A673 (cell line): ENCODE results near the gene SWSAP1. TPM values are rescaled to one million over a fixed set of nuclear protein-coding genes. Genes with fewer than 3 reads are reported as not detected.
"Not testable (repeated sequence)": the region's sequence is repeated elsewhere in the genome, so short reads cannot be mapped to it uniquely, and the experiment has no call there.

Source experiments
- BruUV-seq: library from RNA; stranded (reverse); fragments of 400-500 nt; replicated peaks from 2 replicates; lab custom pipeline; 2021; lab: Mats Ljungman, UMichigan
- CTCF ChIA-PET: fragments of 300-600 bp; sonication (Branson Sonifier 250); formaldehyde crosslinking; loops from one replicate; lab custom pipeline; 2022; ENCODE audit warnings: antibody characterized with exemption; lab: Charles Lee
- POLR2A ChIA-PET: fragments of 300-600 bp; sonication (Branson Sonifier 250); formaldehyde crosslinking; loops from one replicate; lab custom pipeline; 2022; ENCODE audit warnings: antibody characterized with exemption; ENCODE audit not compliant: low non-redundant PET; lab: Charles Lee
- DNase-seq: peaks from one replicate; pipeline ENCODE4 v3.0.0-alpha.2; 2015; ENCODE audit warnings: low spot score
- H3K27ac ChIP-seq: fragments of 200-600 bp; sonication (generic); 2 replicates; pipeline ENCODE4 v1.5.1; 2016; ENCODE audit warnings: mixed run types, low read depth, mild to moderate bottlenecking, mixed read lengths, antibody characterized with exemption, low read length; ENCODE audit not compliant: poor library complexity, severe bottlenecking
- H3K27me3 ChIP-seq: fragments of 200-600 bp; sonication (generic); replicated peaks from 2 replicates; pipeline ENCODE4 v1.6.1; 2017; ENCODE audit warnings: mixed run types, low read depth, mild to moderate bottlenecking, mixed read lengths, antibody characterized with exemption, low read length; ENCODE audit not compliant: insufficient read depth, poor library complexity
- H3K36me3 ChIP-seq: fragments of 200-600 bp; sonication (generic); 2 replicates; pipeline ENCODE4 v1.6.1; 2016; ENCODE audit warnings: mixed run types, mild to moderate bottlenecking, mixed read lengths, antibody characterized with exemption, low read length; ENCODE audit not compliant: insufficient read depth, poor library complexity, severe bottlenecking
- H3K4me1 ChIP-seq: fragments of 200-600 bp; sonication (generic); 2 replicates; pipeline ENCODE4 v1.6.1; 2017; ENCODE audit warnings: mixed run types, mild to moderate bottlenecking, mixed read lengths, antibody characterized with exemption, low read length; ENCODE audit not compliant: insufficient read depth, poor library complexity, severe bottlenecking
- H3K4me3 ChIP-seq: fragments of 200-600 bp; sonication (generic); 2 replicates; pipeline ENCODE4 v1.5.1; 2016; ENCODE audit warnings: low read depth, mixed run types, mild to moderate bottlenecking, mixed read lengths, low read length; ENCODE audit not compliant: poor library complexity, severe bottlenecking
- H3K9me3 ChIP-seq: fragments of 200-600 bp; sonication (generic); 2 replicates; pipeline ENCODE4 v1.6.1; 2016; ENCODE audit warnings: mixed run types, low read depth, mild to moderate bottlenecking, mixed read lengths, antibody characterized with exemption, low read length; ENCODE audit not compliant: poor library complexity, severe bottlenecking
- EZH2 ChIP-seq: fragments of 200-600 bp; sonication (generic); IDR thresholded peaks from 2 replicates; pipeline ENCODE4 v1.6.1; 2017; ENCODE audit warnings: borderline replicate concordance, low read depth, mild to moderate bottlenecking, mixed read lengths, antibody characterized with exemption, low read length; ENCODE audit not compliant: poor library complexity, severe bottlenecking
- intact Hi-C: fragments of 100-400 bp; cut with micrococcal nuclease; formaldehyde crosslinking; loops from one replicate; pipeline ENCODE4 v1.10.0; 2022; ENCODE audit not compliant: unreplicated experiment
- total RNA-seq: library from RNA; stranded (reverse); gene quantifications from 2 replicates; pipeline ENCODE4 v1.2.3, GENCODE V29; 2021
- TF ChIP-seq, protein P1 (sequence below): fragments of 300-800, 200-600 bp; sonication (generic); conservative IDR thresholded peaks from 2 replicates; pipeline ENCODE4 v1.5.1; 2017; ENCODE audit warnings: low read depth, mild to moderate bottlenecking, antibody characterized with exemption, low read length, moderate library complexity, mixed read lengths

Gene SWSAP1
- total RNA-seq, 1 experiment from 2014 or later, result 3.3 TPM

DNA sequence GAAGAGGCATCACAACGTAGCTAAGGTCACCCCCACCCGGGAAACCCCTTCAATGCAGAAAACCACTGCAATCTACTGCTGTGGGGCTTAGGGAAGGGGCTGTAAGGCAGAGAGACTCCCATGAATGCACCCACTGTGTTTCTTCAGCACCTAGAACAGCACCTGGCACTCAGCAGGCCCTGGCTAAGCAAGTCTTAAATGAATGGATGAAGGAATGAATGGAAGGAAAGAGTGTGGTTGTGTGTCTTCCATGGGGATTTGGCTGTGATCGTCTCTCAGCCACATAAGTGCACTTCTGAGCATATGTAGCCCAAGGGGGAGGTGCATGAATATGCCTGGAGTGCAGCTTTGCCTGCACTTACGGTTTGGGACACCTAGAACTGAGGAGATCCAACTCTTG lies 25.3 kb upstream of the SWSAP1 start:
- CTCF ChIA-PET, result no interaction called here
- intact Hi-C loops, result no loop called here
- Histone ChIP-seq H3K9me3 (no peaks in the 10 kb centered on the region), H3K36me3 (no peaks in the 10 kb centered on the region), H3K4me3 (no peak overlapping the region), H3K27ac (no peak overlapping the region), H3K27me3 (no peaks in the 10 kb centered on the region), H3K4me1 (peaks cover 11% of the 10 kb centered on the region)
- TF ChIP-seq EZH2, result no peak
- TF ChIP-seq, protein P1, sequence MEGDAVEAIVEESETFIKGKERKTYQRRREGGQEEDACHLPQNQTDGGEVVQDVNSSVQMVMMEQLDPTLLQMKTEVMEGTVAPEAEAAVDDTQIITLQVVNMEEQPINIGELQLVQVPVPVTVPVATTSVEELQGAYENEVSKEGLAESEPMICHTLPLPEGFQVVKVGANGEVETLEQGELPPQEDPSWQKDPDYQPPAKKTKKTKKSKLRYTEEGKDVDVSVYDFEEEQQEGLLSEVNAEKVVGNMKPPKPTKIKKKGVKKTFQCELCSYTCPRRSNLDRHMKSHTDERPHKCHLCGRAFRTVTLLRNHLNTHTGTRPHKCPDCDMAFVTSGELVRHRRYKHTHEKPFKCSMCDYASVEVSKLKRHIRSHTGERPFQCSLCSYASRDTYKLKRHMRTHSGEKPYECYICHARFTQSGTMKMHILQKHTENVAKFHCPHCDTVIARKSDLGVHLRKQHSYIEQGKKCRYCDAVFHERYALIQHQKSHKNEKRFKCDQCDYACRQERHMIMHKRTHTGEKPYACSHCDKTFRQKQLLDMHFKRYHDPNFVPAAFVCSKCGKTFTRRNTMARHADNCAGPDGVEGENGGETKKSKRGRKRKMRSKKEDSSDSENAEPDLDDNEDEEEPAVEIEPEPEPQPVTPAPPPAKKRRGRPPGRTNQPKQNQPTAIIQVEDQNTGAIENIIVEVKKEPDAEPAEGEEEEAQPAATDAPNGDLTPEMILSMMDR, result no peak
- BruUV-seq, result no TSS peak
- POLR2A ChIA-PET, result no interaction called here
- no peak for DNase-seq

DNA sequence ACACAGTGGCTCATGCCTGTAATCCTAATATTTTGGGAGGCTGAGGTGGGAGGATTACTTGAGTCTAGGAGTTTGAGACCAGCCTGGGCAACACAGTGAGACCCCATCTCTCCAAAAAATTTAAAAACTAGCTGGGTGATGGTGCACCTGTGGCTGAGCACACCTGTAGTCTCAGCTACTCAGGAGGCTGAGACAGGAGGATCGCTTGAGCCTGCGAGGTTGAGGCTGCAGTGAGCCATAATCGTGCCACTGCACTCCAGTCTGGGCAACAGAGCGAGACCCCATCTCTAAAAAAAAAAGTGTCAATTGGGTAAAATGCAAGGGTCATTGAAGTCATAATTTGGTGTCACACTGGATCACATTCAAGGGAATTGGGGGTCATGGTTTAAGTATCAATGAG lies 20.4 kb upstream of the SWSAP1 start:
- POLR2A ChIA-PET, H3K4me1 ChIP-seq, H3K36me3 ChIP-seq, H3K27ac ChIP-seq, intact Hi-C loops, BruUV-seq, DNase-seq, CTCF ChIA-PET, H3K4me3 ChIP-seq, H3K9me3 ChIP-seq, H3K27me3 ChIP-seq: not testable (repeated sequence)

DNA sequence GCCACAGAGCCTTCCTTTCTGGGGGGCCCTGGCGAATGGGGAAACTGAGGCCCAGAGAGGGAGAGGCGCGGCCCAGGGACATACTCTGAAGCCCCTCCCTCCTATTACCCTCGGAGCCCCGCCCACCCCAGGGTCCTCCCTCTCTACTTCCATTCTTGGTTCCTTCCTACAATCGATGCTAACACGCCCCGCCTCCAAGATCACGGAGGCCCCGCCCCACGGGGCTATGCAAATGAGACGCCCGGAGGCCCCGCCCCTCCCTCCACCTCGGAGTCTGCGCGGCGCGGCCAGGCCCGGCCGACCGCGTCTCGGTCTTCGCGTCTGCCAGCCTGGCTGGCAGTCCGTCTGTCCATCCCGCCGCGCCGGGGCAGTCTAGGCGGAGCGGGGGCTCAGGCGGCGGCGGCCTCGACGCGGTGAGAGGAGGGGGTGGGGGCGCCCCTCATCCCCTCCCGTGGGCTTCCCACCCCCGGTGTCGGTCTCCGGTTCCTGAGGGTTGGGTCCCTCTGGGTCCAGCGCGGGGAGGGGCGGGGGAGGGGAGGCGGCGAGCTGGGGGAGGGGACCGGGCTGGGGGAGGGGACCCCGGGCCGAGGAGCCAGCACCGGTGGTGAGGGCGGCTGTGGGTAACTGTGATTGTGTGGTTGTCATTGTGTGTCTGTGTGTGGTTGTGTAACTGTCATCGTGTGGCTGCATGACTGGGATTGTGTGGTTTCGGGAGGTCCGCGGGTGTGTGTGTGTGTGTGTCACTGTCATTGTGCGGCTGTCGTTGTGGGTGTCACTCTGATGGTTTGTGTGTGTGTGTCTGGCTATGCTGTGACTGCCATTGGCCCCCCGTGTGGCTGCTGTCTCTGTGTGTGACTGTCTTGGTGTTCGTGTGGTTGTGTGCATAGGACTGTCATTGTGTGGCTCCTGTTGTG lies 19.0 kb upstream of the SWSAP1 start, which contains the start of gene PLPPR2:
TSS of gene PLPPR2 (plus strand) at position 273 of the 914 bp plus-strand sequence. CDS start 2,242 bp downstream, outside the sequence.
- Histone ChIP-seq H3K9me3 (no peaks in the 10 kb centered on the region), H3K27ac (peak within 1 kb of the TSS; percentile 47), H3K4me3 (peak within 1 kb of the TSS; percentile 63), H3K27me3 (no peaks in the 10 kb centered on the region), H3K36me3 (no peaks in the 10 kb centered on the region), H3K4me1 (no peaks in the 10 kb centered on the region)
- TF ChIP-seq EZH2, result no peak
- TF ChIP-seq, protein P1, result no peak
- POLR2A ChIA-PET, result no interaction called here
- DNase-seq, result peak; percentile 95
- TSS peak; percentile 52 for BruUV-seq
- CTCF ChIA-PET, result no interaction called here
- intact Hi-C loops, result no loop called here
